ENCODE data around the gene EHHADH. TPM values are rescaled to one million over a fixed set of nuclear protein-coding genes. Genes with fewer than 3 reads are reported as not detected.
"Not testable (repeated sequence)": the region's sequence is repeated elsewhere in the genome, so short reads cannot be mapped to it uniquely, and the experiment has no call there.

EHHADH gene
- total and polyA plus RNA-seq, 11 donors: 5.1 to 26.0 (median 14.3) TPM

- no peak overlapping the region for H3K27ac ChIP-seq
- H3K4me1 ChIP-seq: peaks cover 0 to 6% (median 0%) of the 10 kb centered on the region in 12 donors
- ATAC-seq (no peak), DNase-seq (no peak)
- no peaks in the 10 kb centered on the region for H3K36me3 ChIP-seq
- TF ChIP-seq POLR2A (IDR thresholded peaks at IDR 0.05) (no peak), CTCF (IDR thresholded peaks at IDR 0.05) (no peak)
- H3K4me3 ChIP-seq: no peak overlapping the region
- intact Hi-C loops (cut with DNase I): no loop called here
- peaks cover 0 to 10% (median 2%) of the 10 kb centered on the region in 12 donors for H3K9me3 ChIP-seq
- no peaks in the 10 kb centered on the region for H3K27me3 ChIP-seq
- WGBS, 4 donors: 95 to 100% (median 97%) methylated on average over 1 of the region's 1 CpG
These were observed 3.5 kb upstream of the EHHADH start for GRCh38 chr3:185257334-185257733.

- Histone ChIP-seq H3K27ac (no peak overlapping the region), H3K4me3 (no peak overlapping the region), H3K27me3 (no peaks in the 10 kb centered on the region), H3K4me1 (peaks cover 0 to 6% (median 0%) of the 10 kb centered on the region in 12 donors), H3K36me3 (no peaks in the 10 kb centered on the region), H3K9me3 (peaks cover 0 to 10% (median under 1%) of the 10 kb centered on the region in 12 donors)
- intact Hi-C loops (cut with DNase I): no loop called here
- WGBS, 4 donors: 92 to 96% (median 94%) methylated on average over 4 of the region's 4 CpGs
- no peak for TF ChIP-seq POLR2A (IDR thresholded peaks at IDR 0.05)
- no peak for TF ChIP-seq CTCF (IDR thresholded peaks at IDR 0.05)
- DNase-seq (no peak), ATAC-seq (no peak)
These were observed 950 bp upstream of the EHHADH start for GRCh38 chr3:185254799-185255198.

- WGBS, 4 donors: 77 to 82% (median 81%) methylated on average over 4 of the region's 4 CpGs
- H3K36me3 ChIP-seq; H3K27ac ChIP-seq; H3K9me3 ChIP-seq; intact Hi-C loops (cut with DNase I); H3K27me3 ChIP-seq; H3K4me1 ChIP-seq; DNase-seq; ATAC-seq: not testable (repeated sequence)
- H3K4me3 ChIP-seq: peak overlapping the region in 9 of 12 donors; percentile 56 to 89 (median 81)
These were observed 716 bp downstream of the EHHADH start for GRCh38 chr3:185253133-185253532.

GRCh38 chr3:185251272-185251671 is 2.6 kb downstream of the EHHADH start:
- no peak for DNase-seq
- no peak for TF ChIP-seq CTCF (IDR thresholded peaks at IDR 0.05)
- TF ChIP-seq POLR2A (IDR thresholded peaks at IDR 0.05): no peak
- H3K9me3 ChIP-seq: no peaks in the 10 kb centered on the region
- no peak overlapping the region for H3K4me3 ChIP-seq
- 91 to 96% (median 93%) methylated on average over 5 of the region's 5 CpGs for WGBS, 4 donors
- peaks cover 0 to 6% (median 0%) of the 10 kb centered on the region in 12 donors for H3K4me1 ChIP-seq
- no peak for ATAC-seq
- intact Hi-C loops (cut with DNase I): no loop called here
- peaks cover 0 to 19% (median 4%) of the 10 kb centered on the region in 9 donors for H3K36me3 ChIP-seq
- no peaks in the 10 kb centered on the region for H3K27me3 ChIP-seq
- no peak overlapping the region for H3K27ac ChIP-seq

- DNase-seq (no peak), ATAC-seq (no peak)
- H3K4me1 ChIP-seq: peaks cover 0 to 6% (median 0%) of the 10 kb centered on the region in 12 donors
- intact Hi-C loops (cut with DNase I): no loop called here
- TF ChIP-seq CTCF (IDR thresholded peaks at IDR 0.05) (no peak), POLR2A (IDR thresholded peaks at IDR 0.05) (no peak)
- WGBS, 4 donors: 0 to 50% (median 24%) methylated on average over 1 of the region's 1 CpG
- H3K27me3 ChIP-seq: no peaks in the 10 kb centered on the region
- H3K27ac ChIP-seq: no peak overlapping the region
- no peaks in the 10 kb centered on the region for H3K9me3 ChIP-seq
- no peak overlapping the region for H3K4me3 ChIP-seq
- peaks cover 0 to 21% (median 4%) of the 10 kb centered on the region in 9 donors for H3K36me3 ChIP-seq
These were observed 3.2 kb downstream of the EHHADH start for GRCh38 chr3:185250653-185251052.

Data from heart left ventricle (tissue), 16 donors.